ENCODE data around the gene ASIC2. TPM values are rescaled to one million over a fixed set of nuclear protein-coding genes. Genes with fewer than 3 reads are reported as not detected.

Gene ASIC2
- total RNA-seq, 1 experiment from 2014 or later = not detected

GRCh38 chr17:33113991-33114370 is 179.1 kb downstream of the ASIC2 start:
- no peaks in the 10 kb centered on the region for H3K36me3 ChIP-seq (ENCODE audit: control insufficient read depth in 1 of 2, insufficient read depth in 2 of 2, low read length in 2 of 2)
- no TSS peak for BruUV-seq (replicated peaks)
- peaks cover 21% of the 10 kb centered on the region; the same call in 1 of the 2 replicates for H3K27me3 ChIP-seq (ENCODE audit: insufficient read depth, low read length)
- no peaks in the 10 kb centered on the region for H3K79me2 ChIP-seq (ENCODE audit: insufficient read depth, low read length)
- peaks cover 0 to 12% of the 10 kb centered on the region in 2 experiments; a peak in 3 of 4 replicates for H3K4me1 ChIP-seq (ENCODE audit: control insufficient read depth in 1 of 2, insufficient read depth in 2 of 2, low read length in 2 of 2)
- CTCF ChIA-PET = no interaction called here
- no peaks in the 10 kb centered on the region for H3K9me2 ChIP-seq (ENCODE audit: insufficient read depth)
- DNase-seq (ENCODE audit: low read depth, low spot score) (no peak), ATAC-seq (no peak)
- RAD21 ChIA-PET (ENCODE audit: low non-redundant PET in 1 of 2, low total read pairs in 2 of 2, uncharacterized antibody in 2 of 2, unreplicated experiment in 2 of 2) = no interaction called here
- no peaks in the 10 kb centered on the region for H4K20me1 ChIP-seq (ENCODE audit: insufficient read depth)
- H3K9ac ChIP-seq (ENCODE audit: low read length) = no peak overlapping the region
- H2AFZ ChIP-seq (ENCODE audit: low read depth, low read length, poor library complexity, severe bottlenecking) = no peak overlapping the region
- no peak overlapping the region for H3K27ac ChIP-seq (ENCODE audit: low read depth, low read length)
- POLR2A ChIA-PET = no interaction called here
- intact Hi-C loops (cut with micrococcal nuclease) = no loop called here
- H3K9me3 ChIP-seq (ENCODE audit: control insufficient read depth in 1 of 2, insufficient read depth in 1 of 2, low read depth in 1 of 2, low read length in 2 of 2) = no peaks in the 10 kb centered on the region
- H3K4me2 ChIP-seq (ENCODE audit: low read length) = no peak overlapping the region
- TF ChIP-seq CEBPB (IDR thresholded peaks at IDR 0.05; ENCODE audit: low read depth) = no peak
- no peak overlapping the region for H3K4me3 ChIP-seq (replicated peaks in 1 of 2; ENCODE audit: low read depth in 1 of 2, low read length in 2 of 2)

- Histone ChIP-seq H3K9ac (ENCODE audit: low read length) (no peak overlapping the region), H3K4me2 (ENCODE audit: low read length) (peak overlapping the region; percentile 29), H3K27me3 (ENCODE audit: insufficient read depth, low read length) (peaks cover 16% of the 10 kb centered on the region; the same call in 1 of the 2 replicates), H3K9me2 (ENCODE audit: insufficient read depth) (no peaks in the 10 kb centered on the region), H3K36me3 (ENCODE audit: control insufficient read depth in 1 of 2, insufficient read depth in 2 of 2, low read length in 2 of 2) (no peaks in the 10 kb centered on the region), H4K20me1 (ENCODE audit: insufficient read depth) (no peaks in the 10 kb centered on the region), H3K27ac (ENCODE audit: low read depth, low read length) (no peak overlapping the region), H3K4me3 (replicated peaks in 1 of 2; ENCODE audit: low read depth in 1 of 2, low read length in 2 of 2) (no peak overlapping the region), H3K9me3 (ENCODE audit: control insufficient read depth in 1 of 2, insufficient read depth in 1 of 2, low read depth in 1 of 2, low read length in 2 of 2) (no peaks in the 10 kb centered on the region), H3K4me1 (ENCODE audit: control insufficient read depth in 1 of 2, insufficient read depth in 2 of 2, low read length in 2 of 2) (peaks cover 0 to 12% of the 10 kb centered on the region in 2 experiments; a peak in 3 of 4 replicates), H3K79me2 (ENCODE audit: insufficient read depth, low read length) (no peaks in the 10 kb centered on the region), H2AFZ (ENCODE audit: low read depth, low read length, poor library complexity, severe bottlenecking) (no peak overlapping the region)
- POLR2A ChIA-PET = no interaction called here
- intact Hi-C loops (cut with micrococcal nuclease) = no loop called here
- TF ChIP-seq SIN3A (IDR thresholded peaks at IDR 0.05; ENCODE audit: low read depth) = no peak
- TF ChIP-seq JUND (IDR thresholded peaks at IDR 0.05) = no peak
- no peak for TF ChIP-seq ZNF274 (IDR thresholded peaks at IDR 0.05; ENCODE audit: low read depth, low read length)
- TF ChIP-seq SP1 (IDR thresholded peaks at IDR 0.05; ENCODE audit: low read depth) = no peak
- TF ChIP-seq TCF7L2 (IDR thresholded peaks at IDR 0.05; ENCODE audit: borderline replicate concordance, extremely low read depth, insufficient read depth, insufficient read length) = no peak
- TF ChIP-seq FOSL1 (IDR thresholded peaks at IDR 0.05; ENCODE audit: low read depth) = no peak
- TF ChIP-seq EZH2phosphoT487 (IDR thresholded peaks at IDR 0.05; ENCODE audit: borderline replicate concordance) = no peak
- no peak for TF ChIP-seq CBX3 (IDR thresholded peaks at IDR 0.05; ENCODE audit: low read depth)
- no peak for TF ChIP-seq POLR2A (IDR thresholded peaks at IDR 0.05; ENCODE audit: borderline replicate concordance, extremely low read depth, insufficient read depth, insufficient read length)
- TF ChIP-seq EZH2 (IDR thresholded peaks at IDR 0.05) = no peak
- no peak for TF ChIP-seq ZBTB33 (IDR thresholded peaks at IDR 0.05; ENCODE audit: extremely low read depth, insufficient replicate concordance, low read length)
- no peak for TF ChIP-seq POLR2AphosphoS5 (IDR thresholded peaks at IDR 0.05; ENCODE audit: low read depth, low read length)
- TF ChIP-seq ELF1 (IDR thresholded peaks at IDR 0.05; ENCODE audit: borderline replicate concordance, low read depth) = no peak
- TF ChIP-seq ATF3 (IDR thresholded peaks at IDR 0.05) = no peak
- TF ChIP-seq MAX (IDR thresholded peaks at IDR 0.05) = no peak
- TF ChIP-seq CEBPB (IDR thresholded peaks at IDR 0.05; ENCODE audit: low read depth) = no peak
- TF ChIP-seq EGR1 (IDR thresholded peaks at IDR 0.05; ENCODE audit: low read depth) = no peak
- no peak for TF ChIP-seq ZFX (IDR thresholded peaks at IDR 0.05)
- no peak for TF ChIP-seq YY1 (IDR thresholded peaks at IDR 0.05; ENCODE audit: extremely low read depth, insufficient replicate concordance, low read depth, low read length)
- no peak for TF ChIP-seq SRF (IDR thresholded peaks at IDR 0.05; ENCODE audit: low read depth)
- no peak for DNase-seq (ENCODE audit: low read depth, low spot score)
- ATAC-seq = no peak
- RAD21 ChIA-PET (ENCODE audit: low non-redundant PET in 1 of 2, low total read pairs in 2 of 2, uncharacterized antibody in 2 of 2, unreplicated experiment in 2 of 2) = no interaction called here
- BruUV-seq (replicated peaks) = no TSS peak
- CTCF ChIA-PET = no interaction called here
Observed at GRCh38 chr17:33113276-33113990, 179.7 kb downstream of the ASIC2 start.
